K562 (cell line): ENCODE data around the gene DPAGT1. TPM values are rescaled to one million over a fixed set of nuclear protein-coding genes. Genes with fewer than 3 reads are reported as not detected.

Source experiments
- CTBP1 ChIP-seq: fragments of 450-650 bp; IDR thresholded peaks from 2 replicates; pipeline ENCODE4 v1.6.1; 2016; ENCODE audit warnings: borderline replicate concordance
- HDAC3 ChIP-seq: fragments of 450-650 bp; IDR thresholded peaks from 2 replicates; pipeline ENCODE4 v1.6.1; 2018; ENCODE audit warnings: borderline replicate concordance, mild to moderate bottlenecking, moderate library complexity; ENCODE audit not compliant: partially characterized antibody
- HNRNPL ChIP-seq: fragments of 200-400 bp; formaldehyde crosslinking; IDR thresholded peaks from 2 replicates; pipeline ENCODE4 v1.6.1; 2017; ENCODE audit warnings: low read depth, mild to moderate bottlenecking, low read length
- MYNN ChIP-seq, 2 experiments: sonication (generic); formaldehyde crosslinking in 1 of 2; IDR thresholded peaks; 2 replicates each; pipeline versions ENCODE4 v1.5.0 to v1.6.1; 2016 to 2020; ENCODE audit warnings: antibody characterized with exemption in 1 of 2, missing genetic modification reagents in 1 of 2
- NCOA6 ChIP-seq: fragments of 450-650 bp; IDR thresholded peaks from 2 replicates; pipeline ENCODE4 v1.6.1; 2017; ENCODE audit warnings: mild to moderate bottlenecking
- ZNF23 ChIP-seq: fragments of 250-450 bp; sonication (Bioruptor Pico); IDR thresholded peaks from 2 replicates; pipeline ENCODE4 v1.4.0; 2020; ENCODE audit warnings: mild to moderate bottlenecking
- polyA plus RNA-seq, 8 experiments: library from polyadenylated mRNA; depleted of rRNA in 4 of 8; stranded (reverse) in 5 of 8; unstranded in 3 of 8; fragments of >200 nt; fragmentation: Nextera tagmentation in 2 of 8; fragmentation: Illumina TruSeq in 1 of 8; extraction: Ambion mirVana in 2 of 8; extraction: Trizol in 1 of 8; gene quantifications; 2 replicates each; pipeline versions ENCODE4 v1.2.1 to v1.2.3, GENCODE V29; 2011 to 2014; ENCODE audit warnings: inconsistent platforms in 1 of 8, missing spikeins in 1 of 8
- total RNA-seq, 7 experiments: library from RNA; depleted of rRNA in 6 of 7; stranded (reverse); fragments of >200 nt in 6 of 7; fragmentation: Illumina TruSeq in 2 of 7; extraction: Trizol in 2 of 7; gene quantifications; 2 replicates each; pipeline versions ENCODE4 v1.2.1 to v1.2.3, GENCODE V29; 2011 to 2021; ENCODE audit warnings: low replicate concordance in 1 of 7
- TF ChIP-seq, protein P1 (sequence below): fragments of 250-450 bp; sonication (Bioruptor Pico); IDR thresholded peaks from 2 replicates; pipeline ENCODE4 v1.4.0; 2020
- TF ChIP-seq, protein P2 (sequence below): fragments of 450-650 bp; IDR thresholded peaks from 2 replicates; pipeline ENCODE4 v1.6.1; 2016
- TF ChIP-seq, protein P3 (sequence below): fragments of 450-650 bp; IDR thresholded peaks from 2 replicates; pipeline ENCODE4 v1.6.1; 2016; ENCODE audit warnings: antibody characterized with exemption
- TF ChIP-seq, protein P4 (sequence below): fragments of 250-450 bp; sonication (Bioruptor Pico); IDR thresholded peaks from 2 replicates; pipeline ENCODE4 v1.5.0; 2021

Gene DPAGT1
- total and polyA plus RNA-seq, 9 of the 15 experiments (the other 6 are each of a cell fraction or from before 2014, with no cell fraction given) = 29.9 to 135 (median 85.0) TPM

DNA sequence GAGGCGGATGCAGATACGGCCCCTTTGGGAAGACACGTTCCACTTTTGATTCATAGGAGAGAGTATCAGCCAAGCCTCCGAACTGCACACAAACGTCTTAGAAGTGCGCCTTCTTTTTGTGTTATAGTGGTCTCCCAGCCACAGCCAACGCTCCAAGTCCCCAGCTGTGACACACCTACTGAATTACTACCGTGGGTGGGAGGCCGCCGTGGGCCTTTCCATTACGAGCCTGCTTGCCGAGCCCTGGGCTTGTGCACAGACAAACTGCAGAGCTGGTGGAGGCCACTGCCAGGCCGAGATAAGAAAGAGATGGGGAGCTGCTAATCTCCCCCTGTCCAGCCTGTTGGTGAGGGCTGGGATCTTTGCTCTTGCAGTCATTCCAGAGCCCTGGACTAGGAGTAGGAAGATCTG lies 16.2 kb downstream of the DPAGT1 start (continued):
- TF ChIP-seq HDAC3 (peak; percentile 70), NCOA6 (no peak), MYNN (IDR thresholded peaks at IDR 0.05) (peak; percentile 88; the same call in 1 of the 2 replicates), MYNN (CRISPR knock-in tag; IDR thresholded peaks at IDR 0.05) (no peak), HNRNPL (no peak), CTBP1 (peak; percentile 79; the same call in 1 of the 2 replicates), ZNF23 (no peak)
- TF ChIP-seq, protein P1, sequence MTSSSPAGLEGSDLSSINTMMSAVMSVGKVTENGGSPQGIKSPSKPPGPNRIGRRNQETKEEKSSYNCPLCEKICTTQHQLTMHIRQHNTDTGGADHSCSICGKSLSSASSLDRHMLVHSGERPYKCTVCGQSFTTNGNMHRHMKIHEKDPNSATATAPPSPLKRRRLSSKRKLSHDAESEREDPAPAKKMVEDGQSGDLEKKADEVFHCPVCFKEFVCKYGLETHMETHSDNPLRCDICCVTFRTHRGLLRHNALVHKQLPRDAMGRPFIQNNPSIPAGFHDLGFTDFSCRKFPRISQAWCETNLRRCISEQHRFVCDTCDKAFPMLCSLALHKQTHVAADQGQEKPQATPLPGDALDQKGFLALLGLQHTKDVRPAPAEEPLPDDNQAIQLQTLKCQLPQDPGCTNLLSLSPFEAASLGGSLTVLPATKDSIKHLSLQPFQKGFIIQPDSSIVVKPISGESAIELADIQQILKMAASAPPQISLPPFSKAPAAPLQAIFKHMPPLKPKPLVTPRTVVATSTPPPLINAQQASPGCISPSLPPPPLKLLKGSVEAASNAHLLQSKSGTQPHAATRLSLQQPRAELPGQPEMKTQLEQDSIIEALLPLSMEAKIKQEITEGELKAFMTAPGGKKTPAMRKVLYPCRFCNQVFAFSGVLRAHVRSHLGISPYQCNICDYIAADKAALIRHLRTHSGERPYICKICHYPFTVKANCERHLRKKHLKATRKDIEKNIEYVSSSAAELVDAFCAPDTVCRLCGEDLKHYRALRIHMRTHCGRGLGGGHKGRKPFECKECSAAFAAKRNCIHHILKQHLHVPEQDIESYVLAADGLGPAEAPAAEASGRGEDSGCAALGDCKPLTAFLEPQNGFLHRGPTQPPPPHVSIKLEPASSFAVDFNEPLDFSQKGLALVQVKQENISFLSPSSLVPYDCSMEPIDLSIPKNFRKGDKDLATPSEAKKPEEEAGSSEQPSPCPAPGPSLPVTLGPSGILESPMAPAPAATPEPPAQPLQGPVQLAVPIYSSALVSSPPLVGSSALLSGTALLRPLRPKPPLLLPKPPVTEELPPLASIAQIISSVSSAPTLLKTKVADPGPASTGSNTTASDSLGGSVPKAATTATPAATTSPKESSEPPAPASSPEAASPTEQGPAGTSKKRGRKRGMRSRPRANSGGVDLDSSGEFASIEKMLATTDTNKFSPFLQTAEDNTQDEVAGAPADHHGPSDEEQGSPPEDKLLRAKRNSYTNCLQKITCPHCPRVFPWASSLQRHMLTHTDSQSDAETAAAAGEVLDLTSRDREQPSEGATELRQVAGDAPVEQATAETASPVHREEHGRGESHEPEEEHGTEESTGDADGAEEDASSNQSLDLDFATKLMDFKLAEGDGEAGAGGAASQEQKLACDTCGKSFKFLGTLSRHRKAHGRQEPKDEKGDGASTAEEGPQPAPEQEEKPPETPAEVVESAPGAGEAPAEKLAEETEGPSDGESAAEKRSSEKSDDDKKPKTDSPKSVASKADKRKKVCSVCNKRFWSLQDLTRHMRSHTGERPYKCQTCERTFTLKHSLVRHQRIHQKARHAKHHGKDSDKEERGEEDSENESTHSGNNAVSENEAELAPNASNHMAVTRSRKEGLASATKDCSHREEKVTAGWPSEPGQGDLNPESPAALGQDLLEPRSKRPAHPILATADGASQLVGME = no peak
- TF ChIP-seq, protein P2, sequence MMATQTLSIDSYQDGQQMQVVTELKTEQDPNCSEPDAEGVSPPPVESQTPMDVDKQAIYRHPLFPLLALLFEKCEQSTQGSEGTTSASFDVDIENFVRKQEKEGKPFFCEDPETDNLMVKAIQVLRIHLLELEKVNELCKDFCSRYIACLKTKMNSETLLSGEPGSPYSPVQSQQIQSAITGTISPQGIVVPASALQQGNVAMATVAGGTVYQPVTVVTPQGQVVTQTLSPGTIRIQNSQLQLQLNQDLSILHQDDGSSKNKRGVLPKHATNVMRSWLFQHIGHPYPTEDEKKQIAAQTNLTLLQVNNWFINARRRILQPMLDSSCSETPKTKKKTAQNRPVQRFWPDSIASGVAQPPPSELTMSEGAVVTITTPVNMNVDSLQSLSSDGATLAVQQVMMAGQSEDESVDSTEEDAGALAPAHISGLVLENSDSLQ = no peak
- TF ChIP-seq, protein P3, sequence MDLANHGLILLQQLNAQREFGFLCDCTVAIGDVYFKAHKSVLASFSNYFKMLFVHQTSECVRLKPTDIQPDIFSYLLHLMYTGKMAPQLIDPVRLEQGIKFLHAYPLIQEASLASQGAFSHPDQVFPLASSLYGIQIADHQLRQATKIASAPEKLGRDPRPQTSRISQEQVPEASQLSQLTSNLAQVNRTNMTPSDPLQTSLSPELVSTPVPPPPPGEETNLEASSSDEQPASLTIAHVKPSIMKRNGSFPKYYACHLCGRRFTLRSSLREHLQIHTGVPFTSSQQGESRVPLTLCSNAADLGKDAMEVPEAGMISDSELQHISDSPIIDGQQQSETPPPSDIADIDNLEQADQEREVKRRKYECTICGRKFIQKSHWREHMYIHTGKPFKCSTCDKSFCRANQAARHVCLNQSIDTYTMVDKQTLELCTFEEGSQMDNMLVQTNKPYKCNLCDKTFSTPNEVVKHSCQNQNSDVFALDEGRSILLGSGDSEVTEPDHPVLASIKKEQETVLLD = no peak; the same call in 1 of the 2 replicates
- TF ChIP-seq, protein P4, sequence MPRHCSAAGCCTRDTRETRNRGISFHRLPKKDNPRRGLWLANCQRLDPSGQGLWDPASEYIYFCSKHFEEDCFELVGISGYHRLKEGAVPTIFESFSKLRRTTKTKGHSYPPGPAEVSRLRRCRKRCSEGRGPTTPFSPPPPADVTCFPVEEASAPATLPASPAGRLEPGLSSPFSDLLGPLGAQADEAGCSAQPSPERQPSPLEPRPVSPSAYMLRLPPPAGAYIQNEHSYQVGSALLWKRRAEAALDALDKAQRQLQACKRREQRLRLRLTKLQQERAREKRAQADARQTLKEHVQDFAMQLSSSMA (CRISPR knock-in tag) = no peak
